Inflammatory macrophage treated with lipopolysaccharide for 4 hours (primary cell): ENCODE results near the gene PIP5K1B.
"Not testable (repeated sequence)": the region's sequence is repeated elsewhere in the genome, so short reads cannot be mapped to it uniquely, and the experiment has no call there.

Experiments
- DNase-seq: peaks from one replicate; pipeline ENCODE4 v3.0.0-alpha.2; 2020

Gene PIP5K1B

GRCh38 chr9:68969538-68969937 is 264.5 kb downstream of the PIP5K1B start:
- DNase-seq: no peak

GRCh38 chr9:68970151-68970550 is 265.1 kb downstream of the PIP5K1B start:
- DNase-seq: no peak

- DNase-seq: no peak
Observed at GRCh38 chr9:68973619-68974018, 268.6 kb downstream of the PIP5K1B start.

- no peak for DNase-seq
Observed at GRCh38 chr9:68974431-68974830, 269.4 kb downstream of the PIP5K1B start.

- no peak for DNase-seq
Observed at GRCh38 chr9:68974901-68975300, 269.9 kb downstream of the PIP5K1B start.

GRCh38 chr9:68975365-68976043 is 270.5 kb downstream of the PIP5K1B start:
- DNase-seq: peak; percentile 87

- DNase-seq: peak; percentile 84
Observed at GRCh38 chr9:68978066-68978465, 273.0 kb downstream of the PIP5K1B start.

GRCh38 chr9:68978501-68978900 is 273.5 kb downstream of the PIP5K1B start:
- DNase-seq: no peak

GRCh38 chr9:68979538-68980314 is 274.7 kb downstream of the PIP5K1B start:
- DNase-seq: no peak

GRCh38 chr9:68980341-68980914 is 275.4 kb downstream of the PIP5K1B start:
- peak; percentile 63 for DNase-seq

- no peak for DNase-seq
Observed at GRCh38 chr9:68981789-68982188, 276.7 kb downstream of the PIP5K1B start.

GRCh38 chr9:68983008-68983411 is 278.0 kb downstream of the PIP5K1B start:
- DNase-seq: no peak

- no peak for DNase-seq
Observed at GRCh38 chr9:68983522-68984424, 278.7 kb downstream of the PIP5K1B start.

GRCh38 chr9:68986949-68987348 is 281.9 kb downstream of the PIP5K1B start:
- DNase-seq: not testable (repeated sequence)

- no peak for DNase-seq
Observed at GRCh38 chr9:68991457-68991856, 286.4 kb downstream of the PIP5K1B start.

GRCh38 chr9:68995776-68996175 is 290.7 kb downstream of the PIP5K1B start:
- DNase-seq: peak; percentile 49

- peak; percentile 47 for DNase-seq
Observed at GRCh38 chr9:68996462-68996861, 291.4 kb downstream of the PIP5K1B start.

GRCh38 chr9:68997666-68998065 is 292.6 kb downstream of the PIP5K1B start:
- DNase-seq: no peak

- DNase-seq: no peak
Observed at GRCh38 chr9:68998385-68998784, 293.3 kb downstream of the PIP5K1B start.

- DNase-seq: no peak
Observed at GRCh38 chr9:68998812-68999211, 293.8 kb downstream of the PIP5K1B start.

GRCh38 chr9:68999393-69000105 is 294.5 kb downstream of the PIP5K1B start:
- DNase-seq: peak; percentile 80

- no peak for DNase-seq
Observed at GRCh38 chr9:69001921-69002320, 296.9 kb downstream of the PIP5K1B start.
